Panc1 (cell line): ENCODE measurements around the gene MRPS21. TPM values are rescaled to one million over a fixed set of nuclear protein-coding genes. Genes with fewer than 3 reads are reported as not detected.

Experiments used
- ATAC-seq: fragments of 200-7000 bp; cut with Tn5 transposase; 2 replicates; pipeline ENCODE4 v1.9.1; 2020; ENCODE audit warnings: mild to moderate bottlenecking, moderate library complexity
- BruUV-seq: library from RNA; stranded (reverse); fragments of 400-500 nt; replicated peaks from 2 replicates; lab custom pipeline; 2021; lab: Mats Ljungman, UMichigan
- CTCF ChIA-PET: fragments of 300-600 bp; sonication (Branson Sonifier 250); formaldehyde crosslinking; loops from one replicate; lab custom pipeline; 2022; ENCODE audit warnings: antibody characterized with exemption; lab: Charles Lee
- POLR2A ChIA-PET: fragments of 300-600 bp; sonication (Branson Sonifier 250); formaldehyde crosslinking; loops from one replicate; lab custom pipeline; 2022; ENCODE audit warnings: antibody characterized with exemption; lab: Charles Lee
- DNase-seq: peaks from one replicate; pipeline ENCODE4 v3.0.0-alpha.2; 2010; ENCODE audit warnings: low read depth, low spot score
- H3K27ac ChIP-seq: 2 replicates; pipeline ENCODE4 v1.5.1; 2011; ENCODE audit warnings: mild to moderate bottlenecking, low read length, inconsistent platforms
- H3K27me3 ChIP-seq: fragments of 200-500 bp; sonication (Bioruptor generic); 2 replicates; pipeline ENCODE4 v1.6.0; 2014; ENCODE audit warnings: low read length, inconsistent platforms; ENCODE audit not compliant: control insufficient read depth, insufficient read depth
- H3K36me3 ChIP-seq: fragments of 200-500 bp; sonication (Bioruptor generic); 2 replicates; pipeline ENCODE4 v1.5.1; 2014; ENCODE audit warnings: inconsistent platforms, mild to moderate bottlenecking, low read length, moderate library complexity; ENCODE audit not compliant: control insufficient read depth, insufficient read depth
- H3K4me1 ChIP-seq: 2 replicates; pipeline ENCODE4 v1.5.1; 2011; ENCODE audit warnings: inconsistent platforms, mild to moderate bottlenecking, low read length, moderate library complexity; ENCODE audit not compliant: control insufficient read depth, insufficient read depth
- H3K4me3 ChIP-seq, 2 experiments: 2 replicates each; pipeline ENCODE4 v1.5.1; 2011 to 2012; ENCODE audit warnings: low read depth in 2 of 2, low read length in 2 of 2, mild to moderate bottlenecking in 2 of 2, inconsistent platforms in 1 of 2, moderate library complexity in 1 of 2
- H3K9me3 ChIP-seq: fragments of 200-500 bp; sonication (Bioruptor generic); 2 replicates; pipeline ENCODE4 v1.5.1; 2014; ENCODE audit warnings: low read depth, mild to moderate bottlenecking, inconsistent platforms, low read length, moderate library complexity; ENCODE audit not compliant: control insufficient read depth, insufficient read depth
- POLR2AphosphoS5 ChIP-seq: IDR thresholded peaks from 2 replicates; pipeline ENCODE4 v1.6.1; 2012; ENCODE audit warnings: mild to moderate bottlenecking, low read depth, low read length, moderate library complexity
- SIN3A ChIP-seq: IDR thresholded peaks from 2 replicates; pipeline ENCODE4 v1.6.1; 2012; ENCODE audit warnings: low read depth, mild to moderate bottlenecking, low read length, moderate library complexity, borderline replicate concordance; ENCODE audit not compliant: insufficient read depth
- TCF7L2 ChIP-seq: IDR thresholded peaks from 2 replicates; pipeline ENCODE4 v1.6.1; 2011; ENCODE audit warnings: mild to moderate bottlenecking, low read depth, low read length, inconsistent platforms
- in situ Hi-C: cut with HindIII; loops from 2 replicates; pipeline ENCODE4 v1.10.0; 2016; ENCODE audit warnings: low sequenced_read_pairs, low pct_unique_long_range_greater_than_20kb
- intact Hi-C: fragments of 100-400 bp; cut with micrococcal nuclease; formaldehyde crosslinking; loops from one replicate; pipeline ENCODE4 v1.10.0; 2022; ENCODE audit not compliant: unreplicated experiment
- total RNA-seq: library from RNA; stranded (reverse); gene quantifications from one replicate; pipeline ENCODE4 v1.2.1, GENCODE V29; 2021; ENCODE audit not compliant: unreplicated experiment
- TF ChIP-seq, protein P1 (sequence below): fragments of 450-650 bp; IDR thresholded peaks from 2 replicates; pipeline ENCODE4 v1.5.1; 2017; ENCODE audit warnings: mild to moderate bottlenecking
- TF ChIP-seq, protein P2 (sequence below), 2 experiments: IDR thresholded peaks; 2 replicates each; pipeline ENCODE4 v1.6.1; 2011 to 2012; ENCODE audit warnings: low read depth in 2 of 2, control low read depth in 1 of 2, low read length in 1 of 2, mild to moderate bottlenecking in 1 of 2, moderate library complexity in 1 of 2; ENCODE audit not compliant: insufficient read depth in 1 of 2

Gene MRPS21
- total RNA-seq, 1 experiment from 2014 or later, result 68.2 TPM

DNA sequence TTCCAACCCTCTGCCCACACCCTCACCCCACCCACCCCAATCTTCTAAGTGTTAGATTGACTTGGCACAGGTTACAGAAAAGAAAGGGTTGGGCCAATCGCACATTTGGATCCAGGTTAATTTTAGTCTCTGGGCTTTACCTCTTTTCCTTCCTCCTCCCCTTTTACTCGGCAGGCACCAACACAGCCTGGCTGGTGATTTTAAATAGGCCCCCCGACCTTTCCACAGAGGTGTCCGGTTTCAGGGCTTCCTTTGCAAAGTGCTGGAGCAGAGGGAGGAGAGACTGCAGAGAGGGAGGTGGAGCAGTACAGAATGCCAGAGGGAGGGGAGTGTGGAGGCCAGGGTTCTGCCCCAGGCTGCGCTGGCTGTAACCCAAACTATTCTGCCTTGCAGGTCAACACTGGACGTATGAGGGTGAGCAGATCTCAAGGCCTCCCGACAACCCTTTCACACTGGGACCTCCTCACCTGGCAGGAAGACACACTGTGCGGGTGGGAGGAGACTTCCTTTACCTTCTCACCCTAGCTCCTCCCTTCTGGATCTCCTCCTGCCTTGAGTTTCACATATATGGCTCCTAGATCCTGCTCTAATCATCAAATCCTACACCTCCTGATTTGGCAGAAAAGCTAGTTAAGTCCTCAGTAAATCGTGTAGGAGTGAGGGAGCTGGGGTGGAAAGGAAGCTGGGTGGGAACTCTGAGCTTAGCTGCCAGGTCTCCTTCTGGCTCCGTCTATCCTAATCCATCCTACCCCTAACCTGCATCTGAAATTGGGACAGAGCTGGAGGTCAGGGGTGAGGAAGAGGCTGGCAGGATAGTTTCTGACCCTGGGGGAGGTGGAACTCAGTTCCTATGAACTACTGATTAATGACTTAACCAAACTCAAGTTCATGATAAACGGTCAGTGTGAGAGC is 33.6 kb upstream of the MRPS21 start:
- no TSS peak for BruUV-seq
- peaks cover 17% of the 10 kb centered on the region for H3K4me1 ChIP-seq
- intact Hi-C loops, result no loop called here
- H3K9me3 ChIP-seq, result no peaks in the 10 kb centered on the region
- H3K27ac ChIP-seq, result no peak overlapping the region
- ChIA-PET POLR2A (no interaction called here), CTCF (no interaction called here)
- ATAC-seq (no peak), DNase-seq (no peak)
- no peak overlapping the region for H3K4me3 ChIP-seq
- in situ Hi-C loops, result no loop called here
- no peaks in the 10 kb centered on the region for H3K27me3 ChIP-seq
- no peaks in the 10 kb centered on the region; the same call in 1 of the 2 replicates for H3K36me3 ChIP-seq
- TF ChIP-seq POLR2AphosphoS5, result no peak
- TF ChIP-seq, protein P1, sequence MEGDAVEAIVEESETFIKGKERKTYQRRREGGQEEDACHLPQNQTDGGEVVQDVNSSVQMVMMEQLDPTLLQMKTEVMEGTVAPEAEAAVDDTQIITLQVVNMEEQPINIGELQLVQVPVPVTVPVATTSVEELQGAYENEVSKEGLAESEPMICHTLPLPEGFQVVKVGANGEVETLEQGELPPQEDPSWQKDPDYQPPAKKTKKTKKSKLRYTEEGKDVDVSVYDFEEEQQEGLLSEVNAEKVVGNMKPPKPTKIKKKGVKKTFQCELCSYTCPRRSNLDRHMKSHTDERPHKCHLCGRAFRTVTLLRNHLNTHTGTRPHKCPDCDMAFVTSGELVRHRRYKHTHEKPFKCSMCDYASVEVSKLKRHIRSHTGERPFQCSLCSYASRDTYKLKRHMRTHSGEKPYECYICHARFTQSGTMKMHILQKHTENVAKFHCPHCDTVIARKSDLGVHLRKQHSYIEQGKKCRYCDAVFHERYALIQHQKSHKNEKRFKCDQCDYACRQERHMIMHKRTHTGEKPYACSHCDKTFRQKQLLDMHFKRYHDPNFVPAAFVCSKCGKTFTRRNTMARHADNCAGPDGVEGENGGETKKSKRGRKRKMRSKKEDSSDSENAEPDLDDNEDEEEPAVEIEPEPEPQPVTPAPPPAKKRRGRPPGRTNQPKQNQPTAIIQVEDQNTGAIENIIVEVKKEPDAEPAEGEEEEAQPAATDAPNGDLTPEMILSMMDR, result no peak
- TF ChIP-seq SIN3A, result no peak
- no peak for TF ChIP-seq TCF7L2
- TF ChIP-seq, protein P2, sequence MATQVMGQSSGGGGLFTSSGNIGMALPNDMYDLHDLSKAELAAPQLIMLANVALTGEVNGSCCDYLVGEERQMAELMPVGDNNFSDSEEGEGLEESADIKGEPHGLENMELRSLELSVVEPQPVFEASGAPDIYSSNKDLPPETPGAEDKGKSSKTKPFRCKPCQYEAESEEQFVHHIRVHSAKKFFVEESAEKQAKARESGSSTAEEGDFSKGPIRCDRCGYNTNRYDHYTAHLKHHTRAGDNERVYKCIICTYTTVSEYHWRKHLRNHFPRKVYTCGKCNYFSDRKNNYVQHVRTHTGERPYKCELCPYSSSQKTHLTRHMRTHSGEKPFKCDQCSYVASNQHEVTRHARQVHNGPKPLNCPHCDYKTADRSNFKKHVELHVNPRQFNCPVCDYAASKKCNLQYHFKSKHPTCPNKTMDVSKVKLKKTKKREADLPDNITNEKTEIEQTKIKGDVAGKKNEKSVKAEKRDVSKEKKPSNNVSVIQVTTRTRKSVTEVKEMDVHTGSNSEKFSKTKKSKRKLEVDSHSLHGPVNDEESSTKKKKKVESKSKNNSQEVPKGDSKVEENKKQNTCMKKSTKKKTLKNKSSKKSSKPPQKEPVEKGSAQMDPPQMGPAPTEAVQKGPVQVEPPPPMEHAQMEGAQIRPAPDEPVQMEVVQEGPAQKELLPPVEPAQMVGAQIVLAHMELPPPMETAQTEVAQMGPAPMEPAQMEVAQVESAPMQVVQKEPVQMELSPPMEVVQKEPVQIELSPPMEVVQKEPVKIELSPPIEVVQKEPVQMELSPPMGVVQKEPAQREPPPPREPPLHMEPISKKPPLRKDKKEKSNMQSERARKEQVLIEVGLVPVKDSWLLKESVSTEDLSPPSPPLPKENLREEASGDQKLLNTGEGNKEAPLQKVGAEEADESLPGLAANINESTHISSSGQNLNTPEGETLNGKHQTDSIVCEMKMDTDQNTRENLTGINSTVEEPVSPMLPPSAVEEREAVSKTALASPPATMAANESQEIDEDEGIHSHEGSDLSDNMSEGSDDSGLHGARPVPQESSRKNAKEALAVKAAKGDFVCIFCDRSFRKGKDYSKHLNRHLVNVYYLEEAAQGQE (IDR thresholded peaks at IDR 0.05; ENCODE audit: insufficient read depth in 1 of 2, low read depth in 2 of 2, low read length in 1 of 2), result no peak

DNA sequence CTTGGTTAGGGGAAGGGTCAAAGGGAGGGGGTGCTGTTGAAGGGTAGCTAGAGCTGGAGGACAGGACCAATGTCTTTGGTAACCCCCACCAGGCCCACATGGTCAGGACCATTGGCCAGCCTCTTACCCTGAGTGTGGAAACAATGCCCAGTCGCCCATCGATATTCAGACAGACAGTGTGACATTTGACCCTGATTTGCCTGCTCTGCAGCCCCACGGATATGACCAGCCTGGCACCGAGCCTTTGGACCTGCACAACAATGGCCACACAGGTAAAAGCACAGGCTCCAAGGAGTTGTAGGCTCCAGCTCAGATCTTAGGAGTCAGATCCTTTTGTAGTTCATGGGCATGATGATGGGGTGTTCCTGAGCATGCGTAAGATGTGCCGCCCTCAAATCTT is 32.3 kb upstream of the MRPS21 start:
- POLR2A ChIA-PET, result interaction anchor here (0.6 kb wide), 1 partner anchor 124 kb away, joined by 3 read pairs; no protein-coding TSS in a partner anchor
- H3K36me3 ChIP-seq, result peaks cover 5% of the 10 kb centered on the region
- no peaks in the 10 kb centered on the region for H3K27me3 ChIP-seq
- ATAC-seq (no peak), DNase-seq (no peak)
- intact Hi-C loops, result no loop called here
- TF ChIP-seq SIN3A, result no peak
- no peak for TF ChIP-seq TCF7L2
- TF ChIP-seq, protein P1, result no peak
- TF ChIP-seq POLR2AphosphoS5, result no peak
- TF ChIP-seq, protein P2 (IDR thresholded peaks at IDR 0.05; ENCODE audit: insufficient read depth in 1 of 2, low read depth in 2 of 2, low read length in 1 of 2), result no peak
- CTCF ChIA-PET, result no interaction called here
- H3K27ac ChIP-seq, result no peak overlapping the region
- no TSS peak for BruUV-seq
- H3K4me1 ChIP-seq, result peaks cover 12% of the 10 kb centered on the region
- H3K4me3 ChIP-seq, result no peak overlapping the region
- no peaks in the 10 kb centered on the region for H3K9me3 ChIP-seq
- in situ Hi-C loops, result no loop called here
